H1 (cell line): ENCODE measurements around the gene ADSS2. TPM values are rescaled to one million over a fixed set of nuclear protein-coding genes. Genes with fewer than 3 reads are reported as not detected.

Source experiments
- CTCF ChIA-PET: fragments of 300-600 bp; sonication (Branson Sonifier 250); formaldehyde crosslinking; loops from one replicate; lab custom pipeline; 2021; ENCODE audit not compliant: partially characterized antibody; lab: Charles Lee
- POLR2A ChIA-PET: fragments of 300-600 bp; sonication (Branson Sonifier 250); formaldehyde crosslinking; loops from one replicate; lab custom pipeline; 2021; ENCODE audit warnings: inconsistent platforms; ENCODE audit not compliant: partially characterized antibody; lab: Charles Lee
- DNase-seq, 2 experiments: peaks; one replicate each; pipeline versions ENCODE4 v3.0.0 to v3.0.0-alpha.2; 2010 to 2022; ENCODE audit warnings: low spot score in 2 of 2, low read depth in 1 of 2, mixed read lengths in 1 of 2
- FAIRE-seq: peaks from 2 replicates; lab custom pipeline; 2011; peaks lifted over from hg19 to GRCh38; lab: Jason Lieb, UNC
- H2AFZ ChIP-seq: 2 replicates; pipeline ENCODE4 v1.8.1; 2012; ENCODE audit warnings: low read length, inconsistent platforms
- H2AK5ac ChIP-seq: 2 replicates; pipeline ENCODE4 v1.6.1; 2013; ENCODE audit warnings: low read depth, low read length
- H2BK120ac ChIP-seq: replicated peaks from 2 replicates; pipeline ENCODE3; 2013; ENCODE audit warnings: low read depth, low read length, inconsistent platforms
- H2BK12ac ChIP-seq: 2 replicates; pipeline ENCODE4 v1.6.1; 2013; ENCODE audit warnings: low read depth, low read length
- H2BK15ac ChIP-seq: 2 replicates; pipeline ENCODE4 v1.6.1; 2013; ENCODE audit warnings: low read length
- H2BK20ac ChIP-seq: 2 replicates; pipeline ENCODE4 v1.6.1; 2013; ENCODE audit warnings: low read length
- H2BK5ac ChIP-seq: 2 replicates; pipeline ENCODE4 v1.6.1; 2013; ENCODE audit warnings: low read depth, low read length
- H3K14ac ChIP-seq: 2 replicates; pipeline ENCODE4 v1.6.1; 2013; ENCODE audit warnings: inconsistent platforms; ENCODE audit not compliant: insufficient read length
- H3K18ac ChIP-seq: 2 replicates; pipeline ENCODE4 v1.6.1; 2013; ENCODE audit warnings: low read length; ENCODE audit errors: extremely low read depth
- H3K23ac ChIP-seq: 2 replicates; pipeline ENCODE4 v1.6.1; 2013; ENCODE audit warnings: inconsistent platforms; ENCODE audit not compliant: insufficient read length
- H3K23me2 ChIP-seq: 2 replicates; pipeline ENCODE4 v1.6.1; 2013; ENCODE audit warnings: low read depth, low read length
- H3K27ac ChIP-seq: 2 replicates; pipeline ENCODE4 v1.6.1; 2011; ENCODE audit warnings: low read depth, low read length, inconsistent platforms
- H3K27me3 ChIP-seq, 4 experiments: replicated peaks in 1 of 4; 1 replicate in 1 of 4; 2 replicates in 3 of 4; pipeline versions ENCODE4 v1.6.1 to v1.8.1; 2011 to 2013; ENCODE audit warnings: low read length in 3 of 4, mild to moderate bottlenecking in 3 of 4, inconsistent platforms in 2 of 4, mixed read lengths in 2 of 4, moderate library complexity in 1 of 4; ENCODE audit not compliant: control insufficient read depth in 3 of 4, insufficient read depth in 3 of 4; ENCODE audit errors: extremely low read depth in 1 of 4
- H3K36me3 ChIP-seq, 4 experiments: 2 replicates each; pipeline versions ENCODE4 v1.6.1 to v1.8.1; 2011 to 2013; ENCODE audit warnings: mild to moderate bottlenecking in 4 of 4, low read length in 3 of 4, moderate library complexity in 2 of 4, control low read depth in 1 of 4, inconsistent platforms in 1 of 4; ENCODE audit not compliant: insufficient read depth in 4 of 4, control insufficient read depth in 2 of 4
- H3K4ac ChIP-seq: replicated peaks from 2 replicates; pipeline ENCODE3; 2013; ENCODE audit warnings: low read length, low read depth, mixed read lengths, inconsistent platforms; ENCODE audit not compliant: insufficient read length
- H3K4me1 ChIP-seq, 4 experiments: replicated peaks in 1 of 4; 1 replicate in 1 of 4; 2 replicates in 3 of 4; pipeline versions ENCODE4 v1.6.1 to v1.8.1; 2011 to 2013; ENCODE audit warnings: low read length in 3 of 4, inconsistent platforms in 2 of 4, mixed read lengths in 1 of 4; ENCODE audit not compliant: insufficient read depth in 4 of 4, control insufficient read depth in 3 of 4
- H3K4me2 ChIP-seq, 2 experiments: 2 replicates each; pipeline versions ENCODE4 v1.6.1 to v1.8.1; 2011 to 2013; ENCODE audit warnings: low read depth in 2 of 2, low read length in 2 of 2, control low read depth in 1 of 2, inconsistent platforms in 1 of 2, mild to moderate bottlenecking in 1 of 2; ENCODE audit not compliant: insufficient read depth in 1 of 2
- H3K4me3 ChIP-seq, 4 experiments: fragments of 200-600, 300-600 bp in 1 of 4; sonication (generic), shearing (Covaris generic), sonication (Bioruptor Twin) in 1 of 4; 2 replicates each; pipeline versions ENCODE4 v1.5.1 to v1.8.1; 2011 to 2016; ENCODE audit warnings: low read length in 4 of 4, low read depth in 3 of 4, control low read depth in 2 of 4, inconsistent platforms in 2 of 4, mild to moderate bottlenecking in 2 of 4, mixed read lengths in 1 of 4, moderate library complexity in 1 of 4; ENCODE audit not compliant: insufficient read depth in 2 of 4; ENCODE audit errors: extremely low read depth in 1 of 4
- H3K56ac ChIP-seq: replicated peaks from 2 replicates; pipeline ENCODE3; 2013; ENCODE audit warnings: low read depth, mild to moderate bottlenecking, mixed read lengths, low read length, inconsistent platforms; ENCODE audit not compliant: insufficient read length
- H3K79me1 ChIP-seq: 2 replicates; pipeline ENCODE4 v1.6.1; 2013; ENCODE audit warnings: low read depth, low read length, control low read depth
- H3K79me2 ChIP-seq, 2 experiments: 2 replicates each; pipeline versions ENCODE4 v1.6.1 to v1.8.1; 2012 to 2013; ENCODE audit warnings: low read length in 2 of 2, mild to moderate bottlenecking in 2 of 2, inconsistent platforms in 1 of 2; ENCODE audit not compliant: insufficient read depth in 2 of 2, control insufficient read depth in 1 of 2
- H3K9ac ChIP-seq, 4 experiments: replicated peaks in 1 of 4; 1 replicate in 1 of 4; 2 replicates in 3 of 4; pipeline versions ENCODE4 v1.6.1 to v1.8.1; 2011 to 2013; ENCODE audit warnings: low read depth in 3 of 4, low read length in 3 of 4, control low read depth in 2 of 4, mild to moderate bottlenecking in 2 of 4, moderate library complexity in 2 of 4, inconsistent platforms in 1 of 4; ENCODE audit errors: extremely low read depth in 1 of 4
- H3K9me3 ChIP-seq, 2 experiments: 2 replicates each; pipeline versions ENCODE4 v1.6.1 to v1.8.1; 2012 to 2013; ENCODE audit warnings: mild to moderate bottlenecking in 2 of 2, moderate library complexity in 2 of 2, control low read depth in 1 of 2, inconsistent platforms in 1 of 2, low read depth in 1 of 2, low read length in 1 of 2, mixed read lengths in 1 of 2; ENCODE audit not compliant: insufficient read depth in 2 of 2
- H4K20me1 ChIP-seq, 2 experiments: replicated peaks in 1 of 2; 2 replicates each; pipeline versions ENCODE3 to v1.8.1; 2011 to 2013; ENCODE audit warnings: inconsistent platforms in 2 of 2, low read length in 2 of 2, mild to moderate bottlenecking in 1 of 2; ENCODE audit not compliant: insufficient read depth in 2 of 2, control insufficient read depth in 1 of 2
- H4K5ac ChIP-seq: 2 replicates; pipeline ENCODE4 v1.6.1; 2013; ENCODE audit warnings: low read length, low read depth, mixed read lengths, inconsistent platforms; ENCODE audit not compliant: insufficient read length
- H4K8ac ChIP-seq: 2 replicates; pipeline ENCODE4 v1.8.0; 2013; ENCODE audit warnings: mild to moderate bottlenecking, moderate library complexity, low read length, inconsistent platforms; ENCODE audit not compliant: insufficient read depth; ENCODE audit errors: extremely low read depth
- H4K91ac ChIP-seq: replicated peaks from 2 replicates; pipeline ENCODE3; 2013; ENCODE audit warnings: low read length, mixed read lengths, inconsistent platforms; ENCODE audit not compliant: insufficient read length
- ATF3 ChIP-seq: IDR thresholded peaks from 2 replicates; pipeline ENCODE4 v1.6.1; 2011; ENCODE audit warnings: low read depth, mild to moderate bottlenecking, low read length; ENCODE audit not compliant: insufficient read depth
- BRCA1 ChIP-seq: IDR thresholded peaks from 2 replicates; pipeline ENCODE4 v1.6.1; 2012; ENCODE audit warnings: low read depth, low read length, improper control_type of control experiment
- CBX8 ChIP-seq: fragments of 300-800, 300-1000 bp; sonication (generic); IDR thresholded peaks from 2 replicates; pipeline ENCODE4 v1.7.1; 2016; ENCODE audit warnings: low read depth, low read length, borderline replicate concordance
- CREB1 ChIP-seq: IDR thresholded peaks from 2 replicates; pipeline ENCODE4 v1.6.1; 2012; ENCODE audit warnings: inconsistent platforms
- CTBP2 ChIP-seq: IDR thresholded peaks from 2 replicates; pipeline ENCODE4 v1.7.0; 2011; ENCODE audit warnings: borderline replicate concordance, mild to moderate bottlenecking, moderate library complexity, mixed read lengths, low read length; ENCODE audit not compliant: insufficient read depth, insufficient read length
- FOSL1 ChIP-seq: IDR thresholded peaks from 2 replicates; pipeline ENCODE4 v1.6.1; 2011; ENCODE audit warnings: mild to moderate bottlenecking, low read depth, low read length, moderate library complexity; ENCODE audit not compliant: insufficient read depth
- GABPA ChIP-seq: IDR thresholded peaks from 2 replicates; pipeline ENCODE4 v1.6.1; 2011; ENCODE audit warnings: mild to moderate bottlenecking, low read length, moderate library complexity, borderline replicate concordance; ENCODE audit not compliant: insufficient read depth
- JUN ChIP-seq: IDR thresholded peaks from 2 replicates; pipeline ENCODE4 v1.6.1; 2011; ENCODE audit warnings: low read depth, mild to moderate bottlenecking, improper control_type of control experiment, low read length
- MAFK ChIP-seq: IDR thresholded peaks from 2 replicates; pipeline ENCODE4 v1.6.1; 2012; ENCODE audit warnings: low read depth, mild to moderate bottlenecking, improper control_type of control experiment, low read length
- NANOG ChIP-seq: IDR thresholded peaks from 2 replicates; pipeline ENCODE4 v1.6.1; 2011; ENCODE audit warnings: low read length, low read depth, mild to moderate bottlenecking, inconsistent platforms; ENCODE audit not compliant: insufficient read depth, poor library complexity, severe bottlenecking
- RNF2 ChIP-seq: fragments of 200-900, 300-1000 bp; sonication (generic); IDR thresholded peaks from 2 replicates; pipeline ENCODE4 v1.7.1; 2016; ENCODE audit warnings: borderline replicate concordance, low read depth, mild to moderate bottlenecking, antibody characterized with exemption, low read length; ENCODE audit not compliant: poor library complexity, severe bottlenecking; ENCODE audit errors: missing control alignments
- SIN3A ChIP-seq, 2 experiments: IDR thresholded peaks in 1 of 2; conservative IDR thresholded peaks in 1 of 2; 2 replicates each; pipeline ENCODE4 v1.6.1; 2011 to 2012; ENCODE audit warnings: low read length in 2 of 2, improper control_type of control experiment in 1 of 2, low read depth in 1 of 2, mild to moderate bottlenecking in 1 of 2
- SIRT6 ChIP-seq: IDR thresholded peaks from one replicate; pipeline ENCODE4 v1.7.1; 2012; ENCODE audit warnings: low read length, inconsistent platforms
- SRF ChIP-seq: IDR thresholded peaks from 2 replicates; pipeline ENCODE4 v1.6.1; 2011; ENCODE audit warnings: mild to moderate bottlenecking, low read depth, low read length, moderate library complexity
- polyA plus RNA-seq, 7 experiments: library from polyadenylated mRNA; depleted of rRNA in 3 of 7; stranded (reverse) in 5 of 7; unstranded in 2 of 7; fragments of >200 nt in 5 of 7; fragments of 200-250 nt in 2 of 7; gene quantifications; 1 replicate in 5 of 7; 2 replicates in 1 of 7; 4 replicates in 1 of 7; pipeline versions ENCODE4 v1.2.1 to v1.2.3, GENCODE V29; 2011 to 2013; ENCODE audit warnings: missing spikeins in 2 of 7, mixed read lengths in 2 of 7
- total RNA-seq: library from RNA; stranded (reverse); fragmentation: NEBNext Ultra II Directional; extraction: Animal tissue kit (Norgen Biotek cat#: 25700); gene quantifications from 2 replicates; pipeline ENCODE4 v1.2.1, GENCODE V29; 2021

ADSS2 gene
- total and polyA plus RNA-seq, 2 of the 8 experiments (the other 6 are each of a cell fraction or from before 2014, with no cell fraction given), result 29.8 to 108 TPM

GRCh38 chr1:244403431-244403830 lies 48.3 kb downstream of the ADSS2 start:
- no peak overlapping the region for H2BK15ac ChIP-seq
- DNase-seq (no peak), FAIRE-seq (no peak)
- no peak overlapping the region for H3K14ac ChIP-seq
- no peak overlapping the region for H3K4ac ChIP-seq
- H4K20me1 ChIP-seq, result no peaks in the 10 kb centered on the region
- H3K9ac ChIP-seq, result no peak overlapping the region
- no peaks in the 10 kb centered on the region for H3K79me1 ChIP-seq
- no peak overlapping the region for H2AK5ac ChIP-seq
- no peak overlapping the region for H3K56ac ChIP-seq
- no peaks in the 10 kb centered on the region for H3K23me2 ChIP-seq
- H3K4me1 ChIP-seq, result no peaks in the 10 kb centered on the region
- no peak overlapping the region for H2BK5ac ChIP-seq
- H2BK120ac ChIP-seq, result no peak overlapping the region
- no peak overlapping the region for H4K5ac ChIP-seq
- H4K8ac ChIP-seq, result no peak overlapping the region
- peaks cover 3 to 51% (median 33%) of the 10 kb centered on the region in 4 experiments; a peak in 7 of 8 replicates for H3K36me3 ChIP-seq
- H3K27ac ChIP-seq, result no peak overlapping the region
- no peak overlapping the region for H3K4me3 ChIP-seq
- no peaks in the 10 kb centered on the region for H3K79me2 ChIP-seq
- no peak overlapping the region for H3K23ac ChIP-seq
- no peak overlapping the region for H2AFZ ChIP-seq
- H2BK20ac ChIP-seq, result no peak overlapping the region
- peaks cover 21 to 23% of the 10 kb centered on the region in 2 experiments for H3K9me3 ChIP-seq
- H3K4me2 ChIP-seq, result no peak overlapping the region
- H3K18ac ChIP-seq, result no peak overlapping the region
- no peaks in the 10 kb centered on the region for H3K27me3 ChIP-seq
- CTCF ChIA-PET, result no interaction called here
- no peak overlapping the region for H4K91ac ChIP-seq
- H2BK12ac ChIP-seq, result no peak overlapping the region
- POLR2A ChIA-PET, result no interaction called here
- TF ChIP-seq SIRT6 (no peak), JUN (no peak), CBX8 (no peak), FOSL1 (no peak), SIN3A (conservative IDR thresholded peaks at IDR 0.05 in 1 of 2, IDR thresholded peaks at IDR 0.05 in 1 of 2; ENCODE audit: low read depth in 1 of 2, low read length in 2 of 2) (no peak), RNF2 (no peak), CREB1 (no peak), MAFK (no peak), GABPA (no peak), NANOG (no peak), SRF (no peak), ATF3 (no peak), BRCA1 (no peak), CTBP2 (no peak)
